Stomach smooth muscle (tissue), 2 donors: Measurements from ENCODE around the gene PLCL1.

Experiments
- H3K27ac ChIP-seq: one replicate; pipeline ENCODE4 v1.7.0; 2013; ENCODE audit warnings: mild to moderate bottlenecking, low read length, inconsistent platforms
- H3K27me3 ChIP-seq, 2 donors: one replicate each; pipeline ENCODE4 v1.7.0; 2013; ENCODE audit warnings: low read length in 2 of 2; ENCODE audit not compliant: insufficient read depth in 2 of 2, control insufficient read depth in 1 of 2
- H3K36me3 ChIP-seq, 2 donors: one replicate each; pipeline ENCODE4 v1.7.0; 2013; ENCODE audit warnings: low read length in 2 of 2; ENCODE audit not compliant: control insufficient read depth in 2 of 2, insufficient read depth in 2 of 2
- H3K4me1 ChIP-seq: one replicate; pipeline ENCODE4 v1.7.0; 2013; ENCODE audit warnings: low read length; ENCODE audit not compliant: control insufficient read depth, insufficient read depth
- H3K4me3 ChIP-seq, 2 donors: one replicate each; pipeline ENCODE4 v1.7.0; 2013; ENCODE audit warnings: low read length in 2 of 2
- H3K9ac ChIP-seq, 2 donors: one replicate each; pipeline ENCODE4 v1.7.0; 2013; ENCODE audit warnings: low read length in 2 of 2, mild to moderate bottlenecking in 1 of 2
- H3K9me3 ChIP-seq, 2 donors: one replicate each; pipeline ENCODE4 v1.7.0; 2013; ENCODE audit warnings: low read length in 2 of 2; ENCODE audit not compliant: control insufficient read depth in 2 of 2
- donor health status: healthy.
- donor health status: Pancreatic carcinoma.

Gene PLCL1

GRCh38 chr2:198033626-198034025 lies 229.2 kb downstream of the PLCL1 start:
- no peaks in the 10 kb centered on the region for H3K27me3 ChIP-seq
- no peaks in the 10 kb centered on the region for H3K9me3 ChIP-seq
- H3K9ac ChIP-seq = no peak overlapping the region
- no peaks in the 10 kb centered on the region for H3K36me3 ChIP-seq
- no peaks in the 10 kb centered on the region for H3K4me1 ChIP-seq
- no peak overlapping the region for H3K4me3 ChIP-seq
- H3K27ac ChIP-seq = no peak overlapping the region

DNA sequence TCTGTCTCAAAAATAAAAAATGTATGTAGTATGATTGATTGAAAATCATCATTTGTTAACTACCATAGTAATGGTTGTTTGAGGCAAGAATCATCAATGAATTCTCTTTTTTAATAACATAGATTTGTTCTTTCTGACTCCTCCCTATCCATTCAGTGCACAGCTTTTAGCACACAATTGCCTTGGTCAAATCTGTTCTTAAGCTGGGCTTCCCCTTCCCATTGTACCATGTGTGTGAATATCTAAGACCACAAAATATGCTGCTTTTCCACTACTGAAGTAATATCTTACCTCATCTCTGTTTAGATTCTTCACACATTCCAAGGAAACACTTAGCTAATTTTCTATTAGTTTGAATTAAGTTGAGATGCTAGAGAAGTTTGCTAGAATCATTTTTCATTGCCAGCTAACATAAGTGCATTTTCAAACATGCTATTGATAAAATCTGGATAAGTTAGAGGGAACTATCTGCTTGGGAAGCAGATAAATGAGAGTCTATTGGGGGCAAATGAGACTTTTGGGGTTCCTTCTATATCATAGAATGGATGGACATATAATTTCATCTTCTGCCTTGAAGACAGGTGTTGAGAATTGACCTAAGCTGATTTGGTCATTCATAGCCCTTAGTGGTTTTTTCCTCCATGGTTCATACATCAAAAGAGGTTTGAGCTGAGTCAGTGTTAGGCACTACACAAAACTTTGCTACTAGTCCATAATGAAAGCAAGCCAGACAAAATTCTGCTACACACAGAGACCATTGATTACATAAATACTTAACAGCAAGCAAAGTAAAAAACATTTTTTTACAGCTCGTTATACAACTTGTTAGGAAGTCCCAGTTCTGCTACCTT lies 231.9 kb downstream of the PLCL1 start:
- no peaks in the 10 kb centered on the region for H3K27me3 ChIP-seq
- H3K27ac ChIP-seq = no peak overlapping the region
- no peaks in the 10 kb centered on the region for H3K9me3 ChIP-seq
- H3K36me3 ChIP-seq = no peaks in the 10 kb centered on the region
- no peak overlapping the region for H3K4me3 ChIP-seq
- no peaks in the 10 kb centered on the region for H3K4me1 ChIP-seq
- H3K9ac ChIP-seq = no peak overlapping the region

DNA sequence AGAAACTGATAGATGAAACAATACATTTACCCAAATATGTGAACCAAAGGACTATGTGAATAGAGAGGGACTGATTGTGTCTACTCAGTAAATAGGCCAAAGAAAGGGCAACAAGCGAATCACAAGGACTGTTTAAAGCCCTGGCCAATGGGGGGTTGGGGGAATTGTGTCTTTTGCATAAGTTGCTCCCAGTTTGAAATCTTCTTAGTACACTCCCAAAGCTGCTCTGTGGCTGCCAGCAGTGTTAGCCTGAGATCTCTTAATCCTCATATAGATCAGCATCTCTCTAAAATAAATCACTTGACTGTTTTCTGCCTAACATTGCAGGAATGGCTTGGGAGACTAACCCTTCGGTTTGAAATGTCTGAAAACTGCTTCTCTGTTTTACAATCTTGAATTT lies 236.4 kb downstream of the PLCL1 start:
- Histone ChIP-seq H3K36me3 (no peaks in the 10 kb centered on the region), H3K27ac (no peak overlapping the region)

DNA sequence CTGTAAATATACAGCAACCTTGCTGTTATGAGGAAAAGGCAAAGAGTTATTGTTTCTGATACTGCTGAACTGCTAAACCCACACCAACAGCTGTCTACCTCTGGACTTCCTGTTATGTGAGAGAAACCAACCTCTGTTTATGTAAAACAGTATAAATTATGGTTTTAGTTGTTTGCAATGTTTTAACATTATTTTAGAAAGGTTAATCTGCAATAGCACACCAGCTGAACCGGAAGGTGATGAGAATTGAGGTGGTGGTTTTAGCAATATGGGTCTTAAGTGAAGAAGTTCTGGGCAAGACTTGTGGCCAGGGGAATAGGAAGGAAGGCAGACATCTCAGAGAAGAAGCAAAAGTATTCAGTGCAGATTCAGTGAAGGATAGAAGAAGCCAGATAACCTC lies 237.8 kb downstream of the PLCL1 start:
- Histone ChIP-seq H3K9me3 (no peaks in the 10 kb centered on the region), H3K4me3 (no peak overlapping the region), H3K36me3 (no peaks in the 10 kb centered on the region), H3K27me3 (no peaks in the 10 kb centered on the region), H3K27ac (no peak overlapping the region), H3K9ac (no peak overlapping the region), H3K4me1 (no peaks in the 10 kb centered on the region)

More for the DNA sequence above, 236.4 kb downstream of the PLCL1 start:
- Histone ChIP-seq H3K9ac (no peak overlapping the region), H3K9me3 (no peaks in the 10 kb centered on the region), H3K4me1 (no peaks in the 10 kb centered on the region), H3K27me3 (no peaks in the 10 kb centered on the region), H3K4me3 (no peak overlapping the region)

DNA sequence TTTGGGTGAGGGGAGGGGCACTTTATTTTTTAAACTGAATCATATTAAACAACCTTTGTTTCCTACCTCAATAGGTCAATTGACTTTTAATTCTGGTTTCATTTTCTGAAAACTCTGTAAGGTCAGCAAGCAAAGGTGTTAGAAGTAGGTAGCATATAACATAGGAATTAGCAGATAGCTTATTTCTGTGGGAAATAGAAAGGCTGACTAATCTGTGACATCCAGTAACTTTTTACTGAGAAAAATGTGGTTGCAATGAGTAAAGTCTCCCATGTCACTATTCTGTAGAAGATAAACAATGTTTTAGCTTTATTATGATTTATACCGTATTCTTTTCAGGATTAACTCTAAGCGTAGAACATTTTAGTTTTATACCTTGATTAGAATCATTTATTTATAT lies 240.4 kb downstream of the PLCL1 start:
- no peak overlapping the region for H3K9ac ChIP-seq
- no peak overlapping the region for H3K27ac ChIP-seq
- no peaks in the 10 kb centered on the region for H3K36me3 ChIP-seq
- no peaks in the 10 kb centered on the region for H3K27me3 ChIP-seq
- no peaks in the 10 kb centered on the region for H3K9me3 ChIP-seq
- H3K4me3 ChIP-seq = no peak overlapping the region
- H3K4me1 ChIP-seq = no peaks in the 10 kb centered on the region

DNA sequence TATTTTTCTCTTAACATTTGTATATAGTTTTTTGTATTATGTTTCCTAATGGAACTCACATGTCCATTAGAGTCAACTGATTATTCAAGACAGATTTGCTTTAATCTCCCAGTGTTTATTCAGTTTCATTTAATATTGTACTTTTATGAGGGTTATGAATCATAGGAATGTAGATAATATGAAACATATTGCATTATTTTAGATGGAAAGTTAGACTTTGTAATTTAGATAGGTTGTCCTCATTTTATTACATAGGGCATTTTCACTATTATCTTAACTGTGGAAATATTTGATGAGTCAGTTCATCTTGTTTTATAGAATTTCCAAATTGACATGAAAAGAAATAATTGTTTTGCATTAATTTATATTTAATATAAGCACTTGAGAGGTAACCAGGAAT lies 240.8 kb downstream of the PLCL1 start:
- no peak overlapping the region for H3K4me3 ChIP-seq
- no peaks in the 10 kb centered on the region for H3K4me1 ChIP-seq
- no peak overlapping the region for H3K27ac ChIP-seq
- no peaks in the 10 kb centered on the region for H3K9me3 ChIP-seq
- no peak overlapping the region for H3K9ac ChIP-seq
- no peaks in the 10 kb centered on the region for H3K36me3 ChIP-seq
- no peaks in the 10 kb centered on the region for H3K27me3 ChIP-seq

DNA sequence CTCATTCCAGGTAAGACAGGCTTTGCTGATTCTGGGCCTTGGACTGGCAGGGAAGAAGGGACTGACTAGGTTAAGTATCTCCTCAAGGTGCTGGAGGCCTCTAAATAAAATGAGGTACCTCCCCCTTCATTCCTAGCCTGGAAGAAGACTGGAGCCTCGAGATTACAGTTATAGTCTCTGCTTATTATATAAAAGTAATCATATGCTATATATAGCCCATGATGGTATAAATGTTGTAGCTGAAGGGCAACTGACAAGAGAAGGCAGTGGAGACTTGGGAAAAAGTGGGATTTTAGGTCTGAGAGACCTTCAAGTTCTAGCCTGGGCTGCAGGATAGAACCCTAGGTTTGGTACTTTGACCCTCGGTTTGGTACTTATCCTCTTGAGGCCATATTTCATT lies 248.3 kb downstream of the PLCL1 start:
- Histone ChIP-seq H3K27ac (no peak overlapping the region), H3K4me1 (no peaks in the 10 kb centered on the region), H3K9me3 (no peaks in the 10 kb centered on the region), H3K27me3 (no peaks in the 10 kb centered on the region), H3K36me3 (no peaks in the 10 kb centered on the region), H3K4me3 (no peak overlapping the region), H3K9ac (no peak overlapping the region)

DNA sequence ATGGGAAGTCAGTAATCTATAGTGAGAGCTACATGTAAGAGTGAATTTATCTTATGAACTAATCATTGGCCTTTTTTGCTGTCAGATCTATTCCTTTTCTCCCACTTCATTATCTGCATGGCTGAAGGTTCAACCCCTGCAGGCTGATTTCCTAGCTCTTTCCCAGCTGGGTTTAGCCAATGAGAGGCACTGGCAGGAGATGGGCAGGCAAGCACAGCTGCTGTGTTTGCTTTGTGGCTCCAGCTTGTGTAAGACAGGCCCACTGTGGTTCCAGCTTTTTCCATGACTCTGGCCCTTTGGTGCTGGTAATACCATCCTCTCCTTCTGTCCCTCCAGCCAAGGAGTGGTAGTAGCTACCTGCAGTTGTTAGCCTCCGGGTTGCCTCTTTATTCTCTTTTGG lies 248.8 kb downstream of the PLCL1 start:
- no peaks in the 10 kb centered on the region for H3K4me1 ChIP-seq
- no peak overlapping the region for H3K27ac ChIP-seq
- H3K9ac ChIP-seq = no peak overlapping the region
- no peak overlapping the region for H3K4me3 ChIP-seq
- no peaks in the 10 kb centered on the region for H3K9me3 ChIP-seq
- no peaks in the 10 kb centered on the region for H3K36me3 ChIP-seq
- no peaks in the 10 kb centered on the region for H3K27me3 ChIP-seq

GRCh38 chr2:198053776-198054175 lies 249.4 kb downstream of the PLCL1 start:
- no peaks in the 10 kb centered on the region for H3K36me3 ChIP-seq
- no peak overlapping the region for H3K4me3 ChIP-seq
- no peak overlapping the region for H3K9ac ChIP-seq
- H3K27ac ChIP-seq = no peak overlapping the region
- no peaks in the 10 kb centered on the region for H3K9me3 ChIP-seq
- no peaks in the 10 kb centered on the region for H3K4me1 ChIP-seq
- no peaks in the 10 kb centered on the region for H3K27me3 ChIP-seq

GRCh38 chr2:198054299-198054698 lies 249.9 kb downstream of the PLCL1 start:
- Histone ChIP-seq H3K27me3 (no peaks in the 10 kb centered on the region), H3K4me3 (no peak overlapping the region), H3K9me3 (no peaks in the 10 kb centered on the region), H3K4me1 (no peaks in the 10 kb centered on the region), H3K36me3 (no peaks in the 10 kb centered on the region), H3K9ac (no peak overlapping the region), H3K27ac (no peak overlapping the region)

- H3K36me3 ChIP-seq = no peaks in the 10 kb centered on the region
- H3K27me3 ChIP-seq = no peaks in the 10 kb centered on the region
- no peak overlapping the region for H3K27ac ChIP-seq
- H3K9me3 ChIP-seq = no peaks in the 10 kb centered on the region
- H3K4me3 ChIP-seq = no peak overlapping the region
- no peak overlapping the region for H3K9ac ChIP-seq
- no peaks in the 10 kb centered on the region for H3K4me1 ChIP-seq
Observed at GRCh38 chr2:198055716-198056115, 251.3 kb downstream of the PLCL1 start.
